Nephron progenitor cell (in vitro differentiated cells): ENCODE data around the gene VGLL3.

Experiments
- DNase-seq: peaks from one replicate; pipeline ENCODE4 v3.0.0; 2021
- H3K27ac Mint-ChIP-seq: 2 replicates; pipeline ENCODE4 v1.8.0; 2021; ENCODE audit warnings: mild to moderate bottlenecking, moderate library complexity, mixed read lengths
- H3K27me3 Mint-ChIP-seq: 2 replicates; pipeline ENCODE4 v1.8.0; 2021; ENCODE audit warnings: mild to moderate bottlenecking, low read depth, mixed read lengths; ENCODE audit not compliant: poor library complexity
- H3K36me3 Mint-ChIP-seq: 2 replicates; pipeline ENCODE4 v1.8.0; 2021; ENCODE audit warnings: low read depth, mixed read lengths
- H3K4me1 Mint-ChIP-seq: 2 replicates; pipeline ENCODE4 v1.8.0; 2021; ENCODE audit warnings: mixed read lengths
- H3K4me3 Mint-ChIP-seq: 2 replicates; pipeline ENCODE4 v1.8.0; 2021; ENCODE audit warnings: mild to moderate bottlenecking, moderate library complexity, mixed read lengths
- H3K9me3 Mint-ChIP-seq: 2 replicates; pipeline ENCODE4 v1.8.0; 2021; ENCODE audit warnings: mild to moderate bottlenecking, moderate library complexity, mixed read lengths
- CTCF ChIP-seq: fragments of 200-600 bp; sonication (generic); IDR thresholded peaks from 2 replicates; pipeline ENCODE4 v1.5.0; 2021; ENCODE audit warnings: antibody characterized with exemption

Gene VGLL3

GRCh38 chr3:86938416-86939105 lies 52.4 kb downstream of the VGLL3 start:
- Mint-ChIP-seq H3K4me1 (peaks cover 7% of the 10 kb centered on the region), H3K4me3 (no peak overlapping the region), H3K36me3 (no peaks in the 10 kb centered on the region), H3K9me3 (no peaks in the 10 kb centered on the region), H3K27me3 (no peaks in the 10 kb centered on the region), H3K27ac (no peak overlapping the region)
- no peak for DNase-seq
- no peak for TF ChIP-seq CTCF

- Mint-ChIP-seq H3K36me3 (no peaks in the 10 kb centered on the region), H3K27me3 (no peaks in the 10 kb centered on the region), H3K4me3 (no peak overlapping the region), H3K4me1 (peaks cover 5% of the 10 kb centered on the region), H3K27ac (no peak overlapping the region), H3K9me3 (no peaks in the 10 kb centered on the region)
- no peak for DNase-seq
- no peak for TF ChIP-seq CTCF
Measured at GRCh38 chr3:86937306-86937791, 53.6 kb downstream of the VGLL3 start.

- H3K27me3 Mint-ChIP-seq = no peaks in the 10 kb centered on the region
Measured at GRCh38 chr3:86934851-86935250, 56.1 kb downstream of the VGLL3 start.

GRCh38 chr3:86930831-86931230 lies 60.1 kb downstream of the VGLL3 start:
- H3K27me3 Mint-ChIP-seq = no peaks in the 10 kb centered on the region
- no peak overlapping the region for H3K4me3 Mint-ChIP-seq
- TF ChIP-seq CTCF = no peak
- no peaks in the 10 kb centered on the region for H3K4me1 Mint-ChIP-seq
- H3K9me3 Mint-ChIP-seq = no peaks in the 10 kb centered on the region
- no peak for DNase-seq
- no peak overlapping the region for H3K27ac Mint-ChIP-seq
- H3K36me3 Mint-ChIP-seq = no peaks in the 10 kb centered on the region

More at GRCh38 chr3:86934851-86935250, 56.1 kb downstream of the VGLL3 start:
- Mint-ChIP-seq H3K9me3 (no peaks in the 10 kb centered on the region), H3K36me3 (no peaks in the 10 kb centered on the region), H3K27ac (no peak overlapping the region), H3K4me3 (no peak overlapping the region), H3K4me1 (no peaks in the 10 kb centered on the region)
- DNase-seq = no peak
- TF ChIP-seq CTCF = no peak

GRCh38 chr3:86930181-86930580 lies 60.8 kb downstream of the VGLL3 start:
- no peak for DNase-seq
- TF ChIP-seq CTCF = no peak
- Mint-ChIP-seq H3K4me3 (no peak overlapping the region), H3K27me3 (no peaks in the 10 kb centered on the region), H3K27ac (no peak overlapping the region), H3K9me3 (no peaks in the 10 kb centered on the region), H3K36me3 (no peaks in the 10 kb centered on the region), H3K4me1 (no peaks in the 10 kb centered on the region)

- TF ChIP-seq CTCF = no peak
- DNase-seq = no peak
- no peaks in the 10 kb centered on the region for H3K9me3 Mint-ChIP-seq
- H3K27ac Mint-ChIP-seq = no peak overlapping the region
- H3K4me1 Mint-ChIP-seq = no peaks in the 10 kb centered on the region
- no peak overlapping the region for H3K4me3 Mint-ChIP-seq
- no peaks in the 10 kb centered on the region for H3K27me3 Mint-ChIP-seq
- no peaks in the 10 kb centered on the region for H3K36me3 Mint-ChIP-seq
Measured at GRCh38 chr3:86929046-86929445, 61.9 kb downstream of the VGLL3 start.
